Skeletal muscle cell (primary cell): ENCODE results near the gene HRH4.

Experiments used
- DNase-seq: peaks from one replicate; pipeline ENCODE4 v3.0.0-alpha.2; 2010; ENCODE audit warnings: low read depth
- H3K4me3 ChIP-seq: 2 replicates; pipeline ENCODE4 v1.5.1; 2011; ENCODE audit warnings: low read depth, mild to moderate bottlenecking, control low read depth, low read length, moderate library complexity

HRH4 gene

DNA sequence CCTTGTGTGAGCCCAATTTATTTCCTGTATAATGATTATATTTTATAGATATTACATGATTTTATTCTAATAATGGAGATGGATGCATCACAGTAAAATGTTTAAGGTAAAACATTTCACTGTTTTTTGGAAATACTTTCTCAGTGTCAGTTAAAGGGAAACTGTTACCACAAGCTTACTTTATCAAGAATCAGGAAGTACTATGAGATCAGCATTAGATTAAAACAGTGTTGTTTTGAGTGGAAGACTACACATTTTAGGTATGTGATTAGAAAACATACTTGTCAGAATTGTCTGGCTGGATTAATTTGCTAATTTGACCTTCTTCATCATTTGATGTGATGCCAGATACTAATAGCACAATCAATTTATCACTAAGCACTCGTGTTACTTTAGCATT, at the start of gene HRH4:
Gene HRH4, plus strand, starts transcription at position 250 of the 400 bp plus-strand sequence. Its CDS starts 92 bp downstream, at position 342.
- no peak within 1 kb of the TSS for H3K4me3 ChIP-seq
- DNase-seq = no peak

DNA sequence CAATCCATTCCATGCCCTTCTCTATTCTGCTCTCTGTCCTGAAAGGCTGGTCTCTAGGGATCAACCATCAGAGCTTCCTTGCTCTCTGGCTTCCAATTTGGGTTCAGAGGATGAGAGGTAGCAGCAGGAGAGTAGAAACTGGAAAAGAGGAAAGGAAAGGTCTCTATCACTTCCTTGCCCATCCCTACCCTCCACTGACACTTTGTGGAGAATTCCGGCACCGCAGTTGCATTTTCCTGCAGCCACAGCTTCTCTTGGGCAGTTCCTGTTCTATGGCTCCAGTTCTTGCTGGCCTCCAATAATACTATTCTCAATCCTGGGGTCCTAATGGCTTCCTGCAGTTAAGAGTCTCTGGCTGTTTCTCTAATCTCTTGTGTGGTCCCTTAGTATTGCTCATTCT, 47.3 kb upstream of the HRH4 start:
- no peak overlapping the region for H3K4me3 ChIP-seq
- DNase-seq = no peak

DNA sequence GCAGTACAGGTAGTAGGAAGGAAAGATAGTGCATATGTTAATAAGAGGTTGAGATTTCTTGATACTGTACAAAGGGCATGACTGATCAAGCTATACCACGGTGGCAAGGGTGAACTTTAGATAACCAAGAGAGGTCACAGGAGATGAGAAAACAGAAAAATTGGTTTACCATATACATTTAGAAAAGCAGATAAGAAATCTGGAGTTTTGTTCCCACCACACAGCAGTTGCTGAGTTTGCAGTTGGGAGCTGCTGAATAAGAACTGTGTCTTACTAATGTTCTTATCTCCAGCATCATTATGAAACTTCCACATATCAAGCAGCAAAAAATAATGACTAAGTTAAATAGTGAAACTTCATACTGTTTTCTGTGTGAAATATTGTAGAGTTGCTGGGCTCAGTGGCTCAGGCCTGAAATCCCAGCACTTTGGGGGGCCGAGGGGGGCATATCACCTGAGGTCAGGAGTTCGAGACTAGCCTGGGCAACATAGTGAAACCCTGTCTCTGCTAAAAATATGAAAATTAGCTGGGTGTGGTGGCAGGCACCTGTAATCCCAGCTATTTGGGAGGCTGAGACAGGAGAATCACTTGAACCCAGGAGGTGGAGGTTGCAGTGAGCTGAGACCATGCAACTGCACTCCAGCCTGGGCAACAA, 46.0 kb upstream of the HRH4 start:
- no peak for DNase-seq
- H3K4me3 ChIP-seq = no peak overlapping the region

GRCh38 chr18:24417480-24417879, 43.0 kb upstream of the HRH4 start:
- DNase-seq = no peak
- H3K4me3 ChIP-seq = no peak overlapping the region

DNA sequence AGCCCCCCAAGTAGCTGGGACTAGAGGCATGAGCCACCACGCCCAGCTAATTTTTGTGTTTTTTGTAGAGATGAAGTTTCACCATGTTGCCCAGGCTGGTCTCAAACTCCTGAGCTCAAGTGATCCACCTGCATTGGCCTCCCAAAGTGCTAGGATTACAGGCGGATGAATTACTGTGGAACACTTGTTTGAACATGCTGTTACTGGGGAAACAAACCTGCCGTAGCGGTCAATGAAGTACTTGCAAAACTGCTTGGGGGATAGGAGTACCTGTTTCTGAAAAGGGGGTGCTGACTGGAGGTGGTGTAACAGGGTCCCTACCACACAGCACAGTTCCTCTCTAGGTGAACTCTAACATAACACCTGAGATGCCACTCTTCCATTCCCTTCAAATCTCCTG, 39.9 kb upstream of the HRH4 start:
- DNase-seq = no peak
- no peak overlapping the region for H3K4me3 ChIP-seq

DNA sequence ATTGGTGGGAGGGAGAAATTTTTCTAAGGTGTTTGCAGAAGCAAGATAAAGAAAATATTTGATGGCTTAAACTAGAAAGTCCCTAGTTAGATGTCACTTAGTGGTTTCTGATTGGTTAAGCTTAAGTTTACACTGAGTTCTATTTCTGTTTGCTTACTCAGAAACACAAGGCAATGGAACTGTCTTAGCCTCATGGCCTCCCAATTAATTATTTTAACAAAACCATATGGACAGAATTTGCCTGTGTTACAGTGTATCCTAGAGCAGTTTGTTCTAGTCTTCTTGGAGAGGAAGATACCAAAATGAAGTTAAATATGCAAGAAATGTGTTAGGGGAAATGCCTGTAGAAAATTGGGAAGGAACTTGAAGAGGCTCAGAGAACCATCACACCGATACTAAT, 38.6 kb upstream of the HRH4 start:
- no peak for DNase-seq
- no peak overlapping the region for H3K4me3 ChIP-seq

- H3K4me3 ChIP-seq = peak overlapping the region; percentile 73
- DNase-seq = no peak
Observed at GRCh38 chr18:24426073-24426397, 34.4 kb upstream of the HRH4 start.

GRCh38 chr18:24426398-24427294, 33.8 kb upstream of the HRH4 start, which contains the start of gene IMPACT:
IMPACT (plus strand) TSS chr18:24426670; CDS start chr18:24426757, 87 bp downstream.
- peak; percentile 44 for DNase-seq
- peak within 1 kb of the TSS; percentile 73 for H3K4me3 ChIP-seq

DNA sequence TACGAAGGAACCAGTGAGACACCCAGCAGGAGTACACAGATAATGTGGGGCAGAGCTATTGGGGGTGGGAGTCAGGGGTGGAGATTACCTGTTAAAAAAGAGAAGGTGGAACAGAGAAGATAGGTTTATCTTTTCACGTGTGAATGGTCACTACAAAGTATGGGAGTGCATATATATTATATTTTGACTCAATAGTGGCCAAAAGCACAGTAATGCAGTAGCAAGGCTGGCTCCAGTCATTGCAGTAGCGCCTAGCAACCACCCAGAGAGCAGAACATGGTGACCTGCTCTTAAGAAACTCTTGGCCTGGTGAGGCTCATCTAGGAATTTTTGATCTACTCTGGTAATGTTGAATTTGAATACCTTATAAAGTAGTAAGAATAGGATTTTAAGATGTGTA, 33.0 kb upstream of the HRH4 start:
- peak overlapping the region; percentile 73 for H3K4me3 ChIP-seq
- peak; percentile 4 for DNase-seq

GRCh38 chr18:24428709-24429108, 31.7 kb upstream of the HRH4 start:
- no peak overlapping the region for H3K4me3 ChIP-seq
- no peak for DNase-seq

- DNase-seq = no peak
- no peak overlapping the region for H3K4me3 ChIP-seq
Observed at GRCh38 chr18:24429188-24429587, 31.2 kb upstream of the HRH4 start.

DNA sequence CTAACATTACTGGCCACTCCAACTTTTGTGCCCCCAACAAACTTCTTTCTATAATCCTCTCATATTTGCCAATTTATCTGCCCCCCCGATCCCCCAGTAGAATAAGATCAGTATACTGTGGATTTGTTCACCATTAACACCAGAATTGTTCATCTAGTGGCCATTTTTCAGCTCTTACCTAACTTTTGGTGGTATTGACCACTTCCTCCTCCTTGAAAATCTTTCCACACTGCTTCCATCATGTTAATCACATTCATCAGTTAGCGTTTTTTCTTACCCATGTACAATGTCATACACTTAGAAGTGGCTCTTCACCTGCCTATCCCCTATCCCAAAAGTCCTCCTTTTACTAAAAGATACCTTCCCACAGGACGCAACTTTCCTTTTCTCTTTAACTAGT, 27.8 kb upstream of the HRH4 start:
- DNase-seq = no peak
- H3K4me3 ChIP-seq = no peak overlapping the region

GRCh38 chr18:24436939-24437338, 23.5 kb upstream of the HRH4 start:
- DNase-seq = no peak

DNA sequence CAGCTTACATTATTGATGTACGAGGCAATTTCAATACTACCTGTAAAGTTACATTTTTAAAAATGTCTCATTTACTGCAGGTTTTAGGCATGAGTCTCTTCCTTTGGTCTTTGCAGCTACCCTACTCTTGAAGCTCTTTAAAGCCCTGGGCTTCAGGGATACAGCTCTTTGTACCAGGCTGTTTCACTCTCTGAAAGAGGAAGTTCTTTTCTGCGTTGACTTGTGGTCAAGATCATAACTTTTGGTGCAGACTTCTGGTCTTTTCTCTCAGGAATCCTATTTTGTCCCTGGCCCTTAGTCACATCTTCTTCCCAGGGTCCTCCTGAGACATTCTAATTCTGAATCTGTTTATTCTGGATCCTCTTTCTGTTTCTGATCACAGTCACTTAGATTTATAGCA, 16.6 kb upstream of the HRH4 start:
- no peak for DNase-seq

More at GRCh38 chr18:24436939-24437338, 23.5 kb upstream of the HRH4 start:
- no peak overlapping the region for H3K4me3 ChIP-seq

DNA sequence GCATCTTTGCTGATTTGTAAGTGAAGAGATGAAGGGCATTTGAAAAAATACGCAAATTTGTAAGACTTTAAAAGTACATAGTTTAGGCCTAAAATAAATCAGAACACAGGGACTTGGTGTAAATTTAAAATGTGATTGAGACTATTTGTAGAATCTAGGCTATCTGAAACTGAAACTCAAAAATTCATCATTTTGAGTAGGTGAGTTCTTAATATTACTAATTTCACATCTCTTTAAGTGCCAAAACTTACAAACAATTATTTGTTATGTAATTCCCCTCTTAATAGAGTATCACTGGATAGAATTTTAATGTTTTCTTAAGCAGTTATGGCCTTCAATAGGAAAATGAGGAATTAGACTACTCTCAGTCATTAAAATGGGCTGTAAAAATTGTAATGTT, 14.0 kb upstream of the HRH4 start:
- H3K4me3 ChIP-seq = no peak overlapping the region
- DNase-seq = no peak

More for the DNA sequence above, 16.6 kb upstream of the HRH4 start:
- no peak overlapping the region for H3K4me3 ChIP-seq

DNA sequence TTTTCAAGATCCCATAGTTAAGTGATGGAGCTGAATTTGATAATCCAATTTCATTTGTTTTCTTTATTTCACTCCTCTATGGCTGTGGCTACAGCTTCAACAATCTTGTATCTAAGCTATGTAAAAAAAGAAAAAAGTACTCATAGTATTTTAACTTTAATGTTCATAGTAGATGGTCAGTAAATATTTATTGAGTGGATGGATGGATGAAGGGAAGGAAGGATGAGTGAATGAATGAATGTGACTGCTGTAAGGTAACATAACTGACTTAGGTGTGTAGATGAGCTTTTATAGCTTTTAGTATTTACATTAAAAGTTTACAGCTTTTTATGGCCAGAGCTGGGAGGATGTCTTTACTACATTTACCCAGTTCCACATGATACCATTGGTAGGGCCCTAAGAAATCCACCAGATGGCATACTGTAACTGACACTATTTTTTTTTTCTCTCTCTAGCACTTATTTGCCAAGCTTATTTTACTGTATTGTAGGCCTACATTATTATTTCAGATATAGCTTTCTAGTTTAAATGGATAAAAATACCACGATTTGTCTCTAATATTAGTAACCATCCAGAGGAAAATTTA, 13.4 kb upstream of the HRH4 start:
- no peak for DNase-seq
- no peak overlapping the region for H3K4me3 ChIP-seq

DNA sequence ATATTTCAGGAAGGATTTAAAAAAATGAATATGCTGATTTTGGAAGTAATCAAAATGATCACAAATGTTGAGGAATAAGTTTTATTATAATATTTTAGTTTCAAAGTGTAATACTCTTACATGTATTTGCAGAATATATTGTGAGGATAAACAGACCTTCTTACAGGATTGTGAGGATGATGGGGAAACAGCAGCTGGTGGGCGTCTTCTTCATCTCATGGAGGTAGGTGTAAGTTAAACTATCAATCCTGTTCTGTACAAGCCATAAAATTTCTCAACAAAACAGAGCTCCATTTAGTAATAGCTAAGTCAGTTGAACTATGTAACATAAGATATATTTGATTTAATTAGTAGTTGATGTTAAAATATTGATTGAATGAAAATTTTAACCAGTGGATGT, 12.5 kb upstream of the HRH4 start:
- DNase-seq = no peak
- H3K4me3 ChIP-seq = no peak overlapping the region

- DNase-seq = no peak
- no peak overlapping the region for H3K4me3 ChIP-seq
Observed at GRCh38 chr18:24456549-24456948, 3.9 kb upstream of the HRH4 start.

- H3K4me3 ChIP-seq = no peak overlapping the region
- no peak for DNase-seq
Observed at GRCh38 chr18:24459772-24460171, 665 bp upstream of the HRH4 start.

DNA sequence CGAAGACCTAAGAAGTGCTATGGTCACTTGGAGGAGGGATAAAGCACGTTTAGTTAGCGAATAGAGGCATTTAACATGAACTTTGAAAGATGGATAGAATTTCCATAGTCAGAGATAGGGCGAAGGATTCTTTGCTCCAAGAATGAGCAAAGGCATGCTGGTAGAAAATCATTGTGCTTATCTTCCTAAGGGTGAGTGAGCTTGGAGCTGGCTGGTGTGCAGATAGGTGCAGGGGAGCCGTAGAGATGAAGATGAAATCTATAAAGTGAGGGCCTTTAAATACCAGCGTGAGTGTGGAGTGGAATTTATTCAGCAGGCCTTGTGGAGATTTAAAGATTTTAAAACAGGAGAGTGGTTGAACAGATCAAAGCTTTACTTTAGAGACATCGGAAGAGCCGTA, 1.6 kb downstream of the HRH4 start:
- DNase-seq = no peak
- H3K4me3 ChIP-seq = no peak overlapping the region
